Adrenal gland (tissue), 12 donors: ENCODE data around the gene ACAA2. TPM values are rescaled to one million over a fixed set of nuclear protein-coding genes. Genes with fewer than 3 reads are reported as not detected.

ENCODE experiments used
- DNase-seq, 7 donors: peaks; one replicate each; pipeline ENCODE4 v3.0.0-alpha.2; 2019 to 2020
- H3K27ac ChIP-seq, 5 donors: fragments of 200-600 bp; sonication (generic) in 4 of 5; 1 replicate in 3 of 5; 2 replicates in 2 of 5; pipeline versions ENCODE4 v1.5.1 to v1.8.0; 2016 to 2020; ENCODE audit warnings: mild to moderate bottlenecking in 1 of 5
- H3K27me3 ChIP-seq: fragments of 200-600 bp; 2 replicates; pipeline ENCODE4 v1.8.0; 2021
- H3K36me3 ChIP-seq, 2 donors: fragments of 200-600 bp; replicated peaks in 1 of 2; 1 replicate in 1 of 2; 2 replicates in 1 of 2; pipeline versions ENCODE4 v1.5.1 to v1.8.0; 2018 to 2022
- H3K4me1 ChIP-seq, 2 donors: fragments of 200-600 bp; replicated peaks in 1 of 2; 1 replicate in 1 of 2; 2 replicates in 1 of 2; pipeline versions ENCODE4 v1.5.1 to v1.8.0; 2018 to 2021
- H3K4me3 ChIP-seq, 4 donors: fragments of 200-600 bp; sonication (generic) in 3 of 4; one replicate each; pipeline ENCODE4 v1.5.1; 2016 to 2018
- H3K9me3 ChIP-seq, 3 donors: fragments of 200-600 bp; sonication (generic) in 1 of 3; replicated peaks in 1 of 3; 1 replicate in 2 of 3; 2 replicates in 1 of 3; pipeline versions ENCODE4 v1.5.1 to v1.8.0; 2016 to 2021
- CTCF ChIP-seq, 6 experiments: fragments of 450-650 bp in 4 of 6; fragments of 200-600 bp in 2 of 6; sonication (generic) in 1 of 6; IDR thresholded peaks; 1 replicate in 5 of 6; 2 replicates in 1 of 6; pipeline versions ENCODE4 v1.5.1 to v1.8.0; 2016 to 2021; ENCODE audit warnings: antibody characterized with exemption in 6 of 6, mild to moderate bottlenecking in 2 of 6, moderate library complexity in 1 of 6
- POLR2A ChIP-seq, 2 donors: fragments of 450-650 bp; IDR thresholded peaks; one replicate each; pipeline ENCODE4 v1.6.1; 2017; ENCODE audit warnings: antibody characterized with exemption in 2 of 2, mild to moderate bottlenecking in 2 of 2, moderate library complexity in 1 of 2
- WGBS, 4 donors: extraction: QIAGEN DNeasy Blood & Tissue Kit in 2 of 4; methylation state at CpG; one replicate each; pipeline versions ENCODE4 v1.1.5 to v1.1.7; 2013 to 2017; 5-methylcytosine and 5-hydroxymethylcytosine counted together
- intact Hi-C, 2 donors: fragments of 100-400 bp; cut with DNase I; formaldehyde crosslinking; loops; one replicate each; pipeline versions ENCODE4 v1.14.1 to v1.15.0; 2022 to 2023
- polyA plus RNA-seq, 3 donors: library from polyadenylated mRNA; stranded (reverse); fragments of 200-250 nt in 2 of 3; fragments of 350-450 nt in 1 of 3; fragmentation: Illumina TruSeq in 1 of 3; extraction: RNeasy Lipid Tissue Mini Kit (QIAGEN cat#74804) in 1 of 3; gene quantifications; one replicate each; pipeline ENCODE4 v1.2.3, GENCODE V29; 2013 to 2014
- total RNA-seq, 9 donors: library from RNA; depleted of rRNA in 4 of 9; stranded (reverse); fragments of >200 nt in 4 of 9; fragments of 120-200 nt in 1 of 9; fragmentation: NEBNext Ultra II Directional in 1 of 9; extraction: Animal tissue kit (Norgen Biotek cat#: 25700) in 1 of 9; gene quantifications; one replicate each; pipeline versions ENCODE4 v1.1.0 to v1.2.4, GENCODE V29; 2013 to 2023
- donor health status: healthy with polysubstance abuse.
- donor health status: Bipolar disorder and iron deficiency.
- donor health status: DM: yes; HTN: yes; CAD: no.
- donor health status: DM: no; HTN: no; CAD: no.
- donor health status: DM: no; HTN: no; CAD: no.
- donor health status: DM: yes; HTN: yes; CAD: no.

Gene ACAA2
- total and polyA plus RNA-seq, 12 donors = 21.4 to 197 (median 105) TPM

GRCh38 chr18:49857708-49858107 lies 44.4 kb upstream of the ACAA2 start:
- WGBS, 4 donors = 74 to 87% (median 81%) methylated on average over 3 of the region's 3 CpGs
- TF ChIP-seq POLR2A (IDR thresholded peaks at IDR 0.05) (no peak), CTCF (IDR thresholded peaks at IDR 0.05) (no peak)
- Histone ChIP-seq H3K4me3 (no peak overlapping the region), H3K4me1 (no peaks in the 10 kb centered on the region), H3K27ac (no peak overlapping the region), H3K9me3 (no peaks in the 10 kb centered on the region), H3K27me3 (no peaks in the 10 kb centered on the region), H3K36me3 (no peaks in the 10 kb centered on the region)
- DNase-seq = no peak
- intact Hi-C loops = loop anchor here (2.0 to 10.0 kb wide), 3 partner anchors 299 to 347 kb away; no protein-coding TSS in a partner anchor

GRCh38 chr18:49856496-49856895 lies 43.2 kb upstream of the ACAA2 start:
- Histone ChIP-seq H3K36me3 (no peaks in the 10 kb centered on the region), H3K27ac (no peak overlapping the region), H3K4me1 (no peaks in the 10 kb centered on the region), H3K9me3 (no peaks in the 10 kb centered on the region), H3K27me3 (no peaks in the 10 kb centered on the region), H3K4me3 (no peak overlapping the region)
- 82 to 94% (median 88%) methylated on average over 6 of the region's 6 CpGs for WGBS, 4 donors
- DNase-seq = no peak
- intact Hi-C loops = loop anchor here in 1 of 2 donors (10.0 kb wide), 1 partner anchor 342 kb away; no protein-coding TSS in a partner anchor
- TF ChIP-seq CTCF (IDR thresholded peaks at IDR 0.05) = no peak
- no peak for TF ChIP-seq POLR2A (IDR thresholded peaks at IDR 0.05)

DNA sequence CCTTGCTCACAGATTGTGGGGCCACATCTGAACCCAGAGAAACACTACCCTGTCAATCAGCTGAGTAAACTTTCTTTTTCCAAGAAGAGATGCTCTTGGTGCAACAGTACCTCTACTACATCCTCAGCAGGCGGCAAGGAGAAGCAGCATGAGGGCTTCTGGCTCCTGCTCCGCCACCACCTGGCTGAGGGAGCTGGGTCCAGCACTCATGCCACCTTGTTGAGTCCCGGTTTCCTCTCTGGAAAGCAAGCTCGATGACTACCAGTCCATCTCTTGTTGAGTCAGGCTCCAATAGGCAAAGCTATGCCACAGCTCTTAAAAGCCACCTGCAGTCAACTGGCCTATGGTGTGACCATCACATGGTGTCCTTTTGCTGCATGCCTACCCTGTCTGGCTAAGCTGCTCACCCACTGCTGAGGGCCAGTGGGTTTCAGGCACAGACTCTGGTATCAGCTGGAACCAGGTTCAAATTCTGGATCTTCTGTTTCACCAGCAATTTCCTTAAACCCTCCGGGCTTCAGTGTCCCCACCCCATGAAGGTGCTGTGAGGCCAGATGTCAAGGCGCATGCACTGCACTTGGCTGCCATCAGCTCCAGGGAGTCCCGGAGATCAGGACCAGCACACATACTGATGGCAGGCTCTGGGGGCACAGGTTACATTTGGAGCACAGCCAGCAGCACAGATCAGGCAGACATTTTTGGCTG lies 42.5 kb upstream of the ACAA2 start:
- no peaks in the 10 kb centered on the region for H3K4me1 ChIP-seq
- H3K27ac ChIP-seq = no peak overlapping the region
- whole genome bisulfite sequencing, 4 donors = 75 to 94% (median 86%) methylated on average over 4 to 7 of the region's 7 CpGs
- intact Hi-C loops = loop anchor here in 1 of 2 donors (10.0 kb wide), 1 partner anchor 341 kb away; no protein-coding TSS in a partner anchor
- no peak overlapping the region for H3K4me3 ChIP-seq
- no peaks in the 10 kb centered on the region for H3K27me3 ChIP-seq
- no peaks in the 10 kb centered on the region for H3K36me3 ChIP-seq
- DNase-seq = no peak
- TF ChIP-seq POLR2A (IDR thresholded peaks at IDR 0.05) = no peak
- TF ChIP-seq CTCF (IDR thresholded peaks at IDR 0.05) = no peak
- H3K9me3 ChIP-seq = no peaks in the 10 kb centered on the region

DNA sequence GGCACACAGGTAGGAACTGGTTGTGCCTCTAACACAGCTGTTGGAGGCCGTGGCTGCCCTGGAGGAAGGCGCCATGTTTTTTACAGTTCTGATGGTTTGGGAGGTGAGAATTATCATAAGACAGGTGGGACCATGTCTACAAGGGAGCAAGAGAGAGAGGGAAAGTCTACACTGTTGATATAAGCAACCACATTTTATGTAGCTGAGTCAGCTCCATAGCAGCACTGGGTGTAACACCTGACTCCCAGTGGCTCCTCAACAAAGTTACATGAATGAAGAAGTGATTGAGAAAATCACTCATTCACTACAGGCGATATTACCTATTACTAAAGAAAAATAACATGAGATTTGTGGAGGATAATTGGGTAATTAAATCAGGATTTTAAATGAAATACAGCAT lies 41.3 kb upstream of the ACAA2 start:
- Histone ChIP-seq H3K27ac (no peak overlapping the region), H3K9me3 (no peaks in the 10 kb centered on the region), H3K27me3 (no peaks in the 10 kb centered on the region), H3K4me1 (no peaks in the 10 kb centered on the region), H3K36me3 (no peaks in the 10 kb centered on the region), H3K4me3 (no peak overlapping the region)
- TF ChIP-seq CTCF (IDR thresholded peaks at IDR 0.05) (no peak), POLR2A (IDR thresholded peaks at IDR 0.05) (no peak)
- intact Hi-C loops = loop anchor here in 1 of 2 donors (10.0 kb wide), 1 partner anchor 340 kb away; no protein-coding TSS in a partner anchor
- DNase-seq = no peak
- WGBS, 4 donors = 78 to 97% (median 89%) methylated on average over 3 of the region's 3 CpGs
